SH-SY5Y (cell line): Measurements from ENCODE around the gene CD44.

Experiments used
- GATA2 ChIP-seq: IDR thresholded peaks from 2 replicates; pipeline ENCODE4 v1.6.1; 2011; ENCODE audit warnings: mild to moderate bottlenecking, low read depth, low read length
- GATA3 ChIP-seq: IDR thresholded peaks from 2 replicates; pipeline ENCODE4 v1.6.1; 2011; ENCODE audit warnings: low read depth, mild to moderate bottlenecking, low read length, moderate library complexity

GRCh38 chr11:35253237-35253636 lies 114.3 kb downstream of the CD44 start:
- TF ChIP-seq GATA3, result no peak
- TF ChIP-seq GATA2, result no peak
